ENCODE measurements around the gene ABCA5. TPM values are rescaled to one million over a fixed set of nuclear protein-coding genes. Genes with fewer than 3 reads are reported as not detected.

ABCA5 gene
- total and polyA plus RNA-seq, 2 experiments from 2014 or later, result 9.4 to 9.7 TPM

DNA sequence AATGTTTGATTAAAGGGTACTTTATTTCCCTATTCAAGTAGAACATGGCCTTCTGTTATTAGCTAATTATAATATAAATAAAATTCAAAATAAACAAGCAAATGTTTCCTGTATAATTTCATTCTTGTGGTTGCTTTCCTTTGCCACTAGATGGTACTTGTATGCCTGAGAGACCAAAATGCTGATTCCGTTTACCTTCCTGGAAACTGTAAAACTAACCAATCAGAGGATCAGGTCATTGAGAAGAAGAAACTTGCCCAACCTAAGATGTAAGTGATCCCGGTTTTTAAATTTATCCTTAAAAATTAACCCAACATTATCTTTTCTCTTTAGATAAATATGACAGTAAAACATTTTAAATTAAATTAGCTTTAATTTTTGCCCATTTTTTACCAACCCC, 8.1 kb upstream of the ABCA5 start:
- H3K9me3 ChIP-seq (ENCODE audit: low read depth), result no peaks in the 10 kb centered on the region
- no peaks in the 10 kb centered on the region for H4K20me1 ChIP-seq (ENCODE audit: insufficient read depth)
- 7 to 8% methylated on average over 2 of the region's 2 CpGs for WGBS, 2 experiments (ENCODE audit: low coverage in 1 of 2, low lambda C conversion rate in 2 of 2, missing lambda C conversion rate in 2 of 2)
- no peaks in the 10 kb centered on the region for H3K4me1 ChIP-seq (ENCODE audit: insufficient read depth)
- H3F3A ChIP-seq (ENCODE audit: insufficient read depth), result no peaks in the 10 kb centered on the region
- no peak overlapping the region for H2AFZ ChIP-seq
- in situ Hi-C loops (cut with MboI), result loop anchor here (5.0 kb wide), 1 partner anchor 187 kb away; no protein-coding TSS in a partner anchor
- no peak overlapping the region for H3K4me2 ChIP-seq (ENCODE audit: unreplicated experiment)
- H3K36me3 ChIP-seq (ENCODE audit: low read depth), result no peaks in the 10 kb centered on the region
- no peaks in the 10 kb centered on the region for H3K9me2 ChIP-seq (ENCODE audit: insufficient read depth)
- peak; percentile 64 for DNase-seq
- TF ChIP-seq EZH2phosphoT487 (IDR thresholded peaks at IDR 0.05; ENCODE audit: insufficient read depth, low read depth) (no peak), EZH2 (IDR thresholded peaks at IDR 0.05; ENCODE audit: insufficient read depth, poor library complexity, severe bottlenecking) (no peak)
- H3K27me3 ChIP-seq (replicated peaks; ENCODE audit: insufficient read depth), result no peaks in the 10 kb centered on the region
- H3K4me3 ChIP-seq, result no peak overlapping the region
- H3K79me2 ChIP-seq (ENCODE audit: insufficient read depth), result no peaks in the 10 kb centered on the region
- no peak overlapping the region for H3K27ac ChIP-seq
- H3K9ac ChIP-seq, result no peak overlapping the region

DNA sequence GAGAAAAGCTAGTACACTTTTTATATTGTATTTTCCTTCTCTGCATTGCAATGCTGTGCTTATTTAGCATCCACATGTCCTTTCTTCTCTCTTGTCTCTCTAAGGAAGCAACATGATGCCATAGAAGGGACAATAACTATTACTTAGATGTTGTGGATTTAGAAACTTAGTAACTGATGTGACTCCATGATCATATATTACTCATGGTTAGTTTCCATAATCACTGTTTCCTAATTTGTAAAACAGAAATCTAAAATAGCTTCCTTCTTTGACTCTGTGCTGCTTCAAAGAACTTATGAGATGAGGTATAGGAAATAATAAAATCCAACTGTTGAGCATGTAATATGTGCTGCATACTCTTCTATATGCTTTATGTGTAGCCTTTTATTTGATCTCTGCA, 6.6 kb upstream of the ABCA5 start:
- Histone ChIP-seq H3K27me3 (replicated peaks; ENCODE audit: insufficient read depth) (no peaks in the 10 kb centered on the region), H3K9ac (no peak overlapping the region), H3K36me3 (ENCODE audit: low read depth) (no peaks in the 10 kb centered on the region), H3K9me3 (ENCODE audit: low read depth) (no peaks in the 10 kb centered on the region), H3K9me2 (ENCODE audit: insufficient read depth) (no peaks in the 10 kb centered on the region), H3K4me2 (ENCODE audit: unreplicated experiment) (no peak overlapping the region), H3F3A (ENCODE audit: insufficient read depth) (peaks cover 2% of the 10 kb centered on the region), H3K79me2 (ENCODE audit: insufficient read depth) (no peaks in the 10 kb centered on the region), H4K20me1 (ENCODE audit: insufficient read depth) (no peaks in the 10 kb centered on the region), H2AFZ (no peak overlapping the region), H3K27ac (no peak overlapping the region), H3K4me1 (ENCODE audit: insufficient read depth) (no peaks in the 10 kb centered on the region), H3K4me3 (no peak overlapping the region)
- no peak for DNase-seq
- TF ChIP-seq EZH2phosphoT487 (IDR thresholded peaks at IDR 0.05; ENCODE audit: insufficient read depth, low read depth) (no peak), EZH2 (IDR thresholded peaks at IDR 0.05; ENCODE audit: insufficient read depth, poor library complexity, severe bottlenecking) (no peak)
- in situ Hi-C loops (cut with MboI), result no loop called here

DNA sequence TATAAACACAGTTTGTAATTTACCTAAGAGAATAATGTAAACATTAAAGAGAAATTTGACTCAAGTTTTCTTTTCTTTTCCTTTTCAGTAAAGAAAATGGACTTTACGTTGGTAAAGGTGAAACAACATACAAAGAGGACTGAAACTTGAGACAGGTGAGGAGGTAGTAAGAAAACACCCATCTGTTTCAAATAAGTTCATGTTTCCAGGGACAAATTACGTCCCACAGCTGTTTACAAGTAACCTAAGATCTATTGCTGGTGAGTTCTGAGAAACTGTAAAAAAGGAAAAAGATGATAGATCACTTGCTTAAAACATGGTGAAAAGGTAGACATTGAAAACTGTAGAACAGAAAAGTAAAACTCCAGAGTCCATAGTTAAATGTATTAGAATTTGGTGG, 4.8 kb upstream of the ABCA5 start:
- peaks cover 10% of the 10 kb centered on the region for H3F3A ChIP-seq (ENCODE audit: insufficient read depth)
- no peaks in the 10 kb centered on the region for H4K20me1 ChIP-seq (ENCODE audit: insufficient read depth)
- H3K4me3 ChIP-seq, result no peak overlapping the region
- no peaks in the 10 kb centered on the region for H3K4me1 ChIP-seq (ENCODE audit: insufficient read depth)
- H3K9me3 ChIP-seq (ENCODE audit: low read depth), result no peaks in the 10 kb centered on the region
- in situ Hi-C loops (cut with MboI), result no loop called here
- H3K9ac ChIP-seq, result no peak overlapping the region
- no peak overlapping the region for H3K4me2 ChIP-seq (ENCODE audit: unreplicated experiment)
- 66 to 81% methylated on average over 2 of the region's 2 CpGs for WGBS, 2 experiments (ENCODE audit: low coverage in 1 of 2, low lambda C conversion rate in 2 of 2, missing lambda C conversion rate in 2 of 2)
- no peak for DNase-seq
- H2AFZ ChIP-seq, result no peak overlapping the region
- no peak for TF ChIP-seq EZH2phosphoT487 (IDR thresholded peaks at IDR 0.05; ENCODE audit: insufficient read depth, low read depth)
- no peak for TF ChIP-seq EZH2 (IDR thresholded peaks at IDR 0.05; ENCODE audit: insufficient read depth, poor library complexity, severe bottlenecking)
- H3K36me3 ChIP-seq (ENCODE audit: low read depth), result no peaks in the 10 kb centered on the region
- H3K27ac ChIP-seq, result no peak overlapping the region
- H3K9me2 ChIP-seq (ENCODE audit: insufficient read depth), result no peaks in the 10 kb centered on the region
- H3K27me3 ChIP-seq (replicated peaks; ENCODE audit: insufficient read depth), result no peaks in the 10 kb centered on the region
- no peaks in the 10 kb centered on the region for H3K79me2 ChIP-seq (ENCODE audit: insufficient read depth)

DNA sequence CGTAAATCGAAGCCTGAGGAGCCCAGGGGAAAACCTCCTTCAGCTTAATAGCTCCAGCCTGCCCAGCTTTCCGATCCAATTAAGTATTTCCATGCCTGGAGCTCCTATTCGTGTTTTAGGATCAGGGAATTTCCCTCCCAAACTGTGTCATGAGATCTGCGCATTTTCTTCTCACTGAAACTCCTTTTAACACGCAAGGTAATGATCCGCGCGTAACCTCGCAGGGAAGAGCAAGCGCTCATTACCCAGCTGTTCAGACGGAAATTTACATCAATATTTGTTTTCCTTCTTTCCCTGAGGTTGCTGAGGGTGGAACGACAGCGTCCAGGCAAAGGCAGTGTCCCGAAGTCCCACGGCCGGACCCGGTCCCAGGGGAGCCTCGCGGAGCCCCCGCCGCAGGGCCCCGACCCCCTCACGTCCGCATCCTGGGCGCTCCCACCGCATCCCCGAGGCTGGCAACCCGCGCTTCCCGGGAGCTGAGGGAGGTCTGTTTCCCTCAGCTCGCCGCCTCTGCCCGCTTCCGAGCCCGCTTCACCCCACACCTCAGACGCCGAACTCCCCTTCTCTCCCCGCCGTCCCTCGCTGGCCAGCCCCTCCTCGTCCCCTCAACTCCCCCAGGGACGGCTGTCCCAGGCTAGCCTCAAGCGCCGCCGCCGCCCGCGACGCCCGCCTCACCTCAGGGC, 415 bp downstream of the ABCA5 start:
- no peaks in the 10 kb centered on the region for H3K9me3 ChIP-seq (ENCODE audit: low read depth)
- 0 out of 2 replicates have a peak, but pooled peaks cover 4% of the 10 kb centered on the region for H3K79me2 ChIP-seq (ENCODE audit: insufficient read depth)
- in situ Hi-C loops (cut with MboI), result no loop called here
- DNase-seq, result peak; percentile 65
- peak overlapping the region; percentile 79 for H3K9ac ChIP-seq
- peak overlapping the region; percentile 3 for H3K27ac ChIP-seq
- no peaks in the 10 kb centered on the region for H4K20me1 ChIP-seq (ENCODE audit: insufficient read depth)
- H3K9me2 ChIP-seq (ENCODE audit: insufficient read depth), result no peaks in the 10 kb centered on the region
- WGBS, 2 experiments (ENCODE audit: low coverage in 1 of 2, low lambda C conversion rate in 2 of 2, missing lambda C conversion rate in 2 of 2), result 1 to 3% methylated on average over 13 to 47 of the region's 51 CpGs
- H3K27me3 ChIP-seq (replicated peaks; ENCODE audit: insufficient read depth), result no peaks in the 10 kb centered on the region
- peak overlapping the region; percentile 95 for H3K4me2 ChIP-seq (ENCODE audit: unreplicated experiment)
- H3K36me3 ChIP-seq (ENCODE audit: low read depth), result no peaks in the 10 kb centered on the region
- peaks cover 17% of the 10 kb centered on the region for H3F3A ChIP-seq (ENCODE audit: insufficient read depth)
- TF ChIP-seq EZH2phosphoT487 (IDR thresholded peaks at IDR 0.05; ENCODE audit: insufficient read depth, low read depth), result no peak
- H3K4me1 ChIP-seq (ENCODE audit: insufficient read depth), result no peaks in the 10 kb centered on the region
- peak overlapping the region; percentile 86 for H3K4me3 ChIP-seq
- peak overlapping the region; percentile 95 for H2AFZ ChIP-seq
